ENCODE results near the gene TCEAL9. TPM values are rescaled to one million over a fixed set of nuclear protein-coding genes. Genes with fewer than 3 reads are reported as not detected.
A peak's percentile ranks its signal among the peaks of the same experiment; 100 is the strongest.
"Not testable (repeated sequence)": the region's sequence is repeated elsewhere in the genome, so short reads cannot be mapped to it uniquely, and the experiment has no call there.

Gene TCEAL9
- total RNA-seq, 1 donor from 2014 or later: 83.7 TPM

DNA sequence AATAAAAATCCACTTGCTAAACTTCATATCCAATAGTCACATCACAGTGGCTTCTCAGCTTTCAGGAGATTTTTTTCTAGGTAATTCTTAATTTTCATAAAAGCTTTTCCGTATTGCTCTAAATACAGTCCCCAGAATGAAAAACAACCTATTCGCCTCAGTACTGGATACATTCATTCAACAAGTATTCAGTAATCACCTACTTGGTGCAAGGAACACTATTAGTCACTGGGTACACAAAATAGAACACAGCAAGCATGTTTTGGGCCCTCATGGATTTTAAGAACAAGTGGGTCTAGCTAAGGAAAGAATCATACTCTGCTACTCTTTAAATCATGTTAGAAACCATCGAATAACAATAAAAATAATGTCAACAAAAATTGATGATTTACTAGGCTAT lies 17.3 kb downstream of the TCEAL9 start:
- no peak for DNase-seq (ENCODE audit: low read depth in 2 of 2)

DNA sequence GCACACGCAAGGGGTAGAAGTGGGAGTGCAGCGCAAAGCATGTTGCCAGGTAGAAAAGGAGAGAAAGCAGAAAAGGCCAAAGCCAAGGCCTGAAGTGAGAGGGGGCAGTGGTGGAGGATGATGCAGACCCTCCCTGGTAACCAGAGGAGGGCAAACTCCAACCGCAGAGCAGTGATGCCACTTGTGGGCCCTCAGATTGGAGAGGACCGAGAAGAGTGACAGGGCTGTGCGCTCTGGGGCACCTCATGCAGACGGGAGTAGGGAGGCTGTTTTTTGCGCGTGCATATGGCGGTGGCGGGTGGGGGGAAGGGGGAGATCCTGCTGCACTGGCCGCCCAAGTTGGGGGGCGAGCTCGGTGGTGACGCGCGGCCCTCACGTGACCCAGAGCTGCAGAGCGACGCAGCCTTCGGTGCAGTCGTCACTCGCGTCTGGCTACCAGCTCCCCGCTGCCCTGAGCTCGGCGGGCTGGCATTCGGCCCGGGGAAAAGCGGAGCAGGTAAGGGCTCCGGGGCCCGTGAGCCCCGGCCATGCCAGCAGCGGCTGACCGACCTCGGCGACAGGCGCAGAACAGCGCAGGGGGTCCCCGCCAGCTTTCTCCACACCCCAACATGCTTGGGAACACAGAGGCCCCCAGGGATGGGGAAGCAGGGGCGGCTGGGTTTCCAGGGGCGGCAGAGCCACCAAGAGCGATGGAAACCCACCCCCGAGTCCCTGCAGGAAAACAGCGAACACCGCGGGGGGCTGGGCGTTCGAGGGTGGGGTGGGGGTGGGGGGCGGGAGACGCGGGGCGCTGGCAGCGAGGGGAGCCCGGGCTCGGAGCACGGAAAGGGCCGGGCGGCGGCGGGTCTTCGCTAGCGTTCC lies 20.0 kb downstream of the TCEAL9 start, which contains the start of gene BEX3:
TSS of gene BEX3 (plus strand) at position 421 of the 861 bp plus-strand sequence. CDS start 984 bp downstream, outside the sequence.
- DNase-seq (ENCODE audit: low read depth in 2 of 2): peak; percentile 56 to 73

- peak; percentile 9 to 42 for DNase-seq (ENCODE audit: low read depth in 2 of 2)
Observed at GRCh38 chrX:103376979-103377324, 20.6 kb downstream of the TCEAL9 start.

DNA sequence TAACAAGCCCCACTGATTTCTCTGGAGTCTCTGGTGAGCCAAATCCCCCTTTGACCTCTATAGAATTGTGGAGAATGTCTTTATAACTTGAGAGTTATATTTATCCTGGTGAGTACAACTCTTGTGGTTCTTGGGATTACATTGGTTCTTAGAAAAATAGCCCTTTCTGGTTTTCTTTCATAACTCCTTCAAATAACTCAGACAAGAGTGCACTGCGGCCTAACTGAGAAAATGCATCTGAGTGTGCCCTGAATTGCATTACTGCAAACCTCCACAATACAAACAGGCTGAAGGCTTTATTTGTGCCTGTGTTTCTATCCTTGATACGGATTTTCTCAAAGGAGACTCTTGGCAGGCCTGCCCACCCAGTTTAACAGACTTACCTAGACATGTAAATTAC lies 22.7 kb downstream of the TCEAL9 start:
- DNase-seq (ENCODE audit: low read depth in 2 of 2): no peak

- DNase-seq (ENCODE audit: low read depth in 2 of 2): no peak
Observed at GRCh38 chrX:103382877-103383276, 26.6 kb downstream of the TCEAL9 start.

DNA sequence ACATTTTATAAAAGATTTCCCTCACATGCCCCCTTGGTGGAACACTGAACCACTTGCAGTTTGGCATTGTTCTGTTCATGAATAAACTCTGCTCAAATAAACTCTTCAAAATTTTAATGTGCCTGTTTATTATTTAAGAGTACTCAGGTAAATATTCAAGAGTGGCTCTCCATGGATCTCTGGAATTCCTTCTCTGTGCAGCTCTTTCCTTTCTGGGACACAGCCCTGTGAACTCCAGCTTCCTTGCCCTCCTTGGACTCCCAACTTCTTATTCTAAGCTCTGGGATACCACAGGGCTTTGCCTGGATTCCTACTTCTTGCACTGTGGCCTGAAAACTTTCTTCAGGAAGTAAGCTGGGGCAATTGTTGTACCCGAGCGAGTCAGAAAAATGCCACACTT lies 28.4 kb downstream of the TCEAL9 start:
- DNase-seq (ENCODE audit: low read depth in 2 of 2): no peak

DNA sequence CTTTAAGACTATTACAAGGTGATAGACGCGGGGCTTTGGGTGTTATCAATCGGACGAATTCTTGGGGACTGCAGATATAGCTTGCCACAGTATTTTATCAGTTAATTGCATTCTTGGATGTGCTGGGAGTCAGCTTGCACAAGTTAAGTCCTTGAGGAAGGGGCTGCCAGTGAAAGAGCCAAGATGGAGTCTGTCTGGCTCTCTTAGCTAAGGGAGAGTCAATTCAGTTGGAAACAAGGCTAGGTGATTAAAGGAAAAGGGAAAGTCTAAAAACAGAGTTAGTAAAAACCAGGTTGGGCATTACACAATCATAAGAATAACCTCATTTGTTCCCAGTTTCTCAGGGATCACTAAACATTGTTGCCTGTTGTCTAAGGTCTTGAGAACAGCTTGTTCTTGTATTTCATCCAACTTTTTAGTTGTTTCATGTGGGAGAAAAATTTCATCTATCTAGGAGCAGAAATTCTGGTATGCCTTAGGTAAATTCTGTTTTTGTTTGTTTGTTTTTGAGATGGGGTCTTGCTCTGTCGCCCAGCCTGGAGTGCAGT lies 29.1 kb downstream of the TCEAL9 start:
- not testable (repeated sequence) for DNase-seq (ENCODE audit: low read depth in 2 of 2)

DNA sequence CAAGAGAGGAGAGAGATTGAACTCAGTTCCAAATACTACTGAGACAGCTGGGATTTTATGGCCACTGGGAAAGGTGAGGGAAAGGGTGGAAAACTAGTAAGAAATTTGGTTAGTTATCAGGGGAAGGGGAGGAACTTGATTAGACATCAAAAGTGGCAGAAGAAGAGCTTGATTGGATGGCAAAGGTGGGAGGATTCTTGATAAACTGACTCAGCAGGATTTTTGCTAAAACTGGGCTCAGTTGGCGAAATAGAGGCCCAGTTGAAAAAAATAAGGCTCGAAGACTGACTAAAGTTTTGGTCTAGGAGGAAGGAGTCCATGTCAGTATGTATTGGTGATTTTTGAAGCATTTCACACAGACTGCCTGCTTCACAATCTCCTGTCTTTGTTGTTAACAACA lies 30.0 kb downstream of the TCEAL9 start:
- no peak for DNase-seq (ENCODE audit: low read depth in 2 of 2)

- no peak for DNase-seq (ENCODE audit: low read depth in 2 of 2)
Observed at GRCh38 chrX:103393487-103393886, 37.2 kb downstream of the TCEAL9 start.

DNA sequence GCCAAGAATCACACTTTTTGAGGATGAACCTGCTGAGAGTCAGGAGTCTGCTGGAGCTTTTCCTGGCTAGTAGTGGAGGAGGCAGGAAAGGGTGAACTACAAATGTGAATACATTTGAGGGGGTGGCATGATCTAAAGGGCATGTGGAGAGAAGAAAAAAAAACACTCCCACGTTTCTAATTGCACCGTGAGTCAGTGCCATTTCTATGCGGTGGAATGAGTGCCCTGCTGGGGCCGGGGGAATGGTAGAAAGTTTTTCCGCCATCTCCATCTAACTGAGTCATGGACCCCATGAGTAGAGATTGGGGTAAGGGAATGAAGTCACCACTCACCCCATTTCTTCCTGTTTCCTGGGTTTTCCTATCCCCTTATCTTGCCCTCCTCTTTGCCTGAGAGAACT lies 39.9 kb downstream of the TCEAL9 start:
- peak in 1 of 2 donors; percentile 36 for DNase-seq (ENCODE audit: low read depth in 2 of 2)

GRCh38 chrX:103396660-103397059 lies 40.4 kb downstream of the TCEAL9 start:
- no peak for DNase-seq (ENCODE audit: low read depth in 2 of 2)

GRCh38 chrX:103397707-103398106 lies 41.4 kb downstream of the TCEAL9 start:
- DNase-seq (ENCODE audit: low read depth in 2 of 2): peak; percentile 5 to 67

DNA sequence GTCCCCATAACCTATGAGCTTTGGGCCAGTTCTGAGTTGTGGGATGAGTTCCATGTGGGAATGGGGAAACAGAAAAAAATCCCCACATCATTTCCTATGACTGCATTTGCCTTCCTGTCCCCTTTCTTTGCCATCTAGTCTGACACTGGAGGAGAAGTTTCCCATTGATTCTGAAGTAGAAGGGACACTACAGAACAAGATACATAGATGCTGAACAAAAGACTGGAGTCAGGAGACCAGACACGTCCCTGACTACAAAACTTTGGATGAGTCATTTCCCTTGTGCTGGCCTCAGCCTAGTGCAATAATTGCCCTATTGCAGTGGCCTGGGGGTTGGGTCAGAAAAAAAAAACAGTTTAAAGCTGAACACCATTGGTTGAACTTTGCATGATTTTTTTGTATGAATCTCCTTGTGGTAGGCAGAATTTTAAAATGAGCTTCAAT lies 42.1 kb downstream of the TCEAL9 start:
- peak; percentile 74 to 87 for DNase-seq (ENCODE audit: low read depth in 2 of 2)

DNA sequence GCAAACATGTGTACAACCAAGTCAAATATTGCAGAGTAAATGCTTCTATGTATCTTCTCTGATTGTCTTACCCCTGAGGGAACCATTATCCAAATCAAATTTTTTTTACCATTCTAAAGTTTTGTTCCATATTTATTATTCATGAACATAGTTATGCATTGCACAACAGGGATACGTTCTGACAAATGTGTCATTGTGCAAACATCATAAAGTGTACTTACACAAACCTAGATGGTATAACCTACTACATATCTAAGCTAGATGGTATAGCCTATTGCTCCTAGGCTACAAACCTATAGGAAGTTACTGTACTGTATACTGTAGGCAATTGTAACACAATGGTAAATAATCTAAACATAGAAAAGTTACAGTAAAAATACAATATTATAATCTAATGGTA lies 43.4 kb downstream of the TCEAL9 start:
- DNase-seq (ENCODE audit: low read depth in 2 of 2): no peak

DNA sequence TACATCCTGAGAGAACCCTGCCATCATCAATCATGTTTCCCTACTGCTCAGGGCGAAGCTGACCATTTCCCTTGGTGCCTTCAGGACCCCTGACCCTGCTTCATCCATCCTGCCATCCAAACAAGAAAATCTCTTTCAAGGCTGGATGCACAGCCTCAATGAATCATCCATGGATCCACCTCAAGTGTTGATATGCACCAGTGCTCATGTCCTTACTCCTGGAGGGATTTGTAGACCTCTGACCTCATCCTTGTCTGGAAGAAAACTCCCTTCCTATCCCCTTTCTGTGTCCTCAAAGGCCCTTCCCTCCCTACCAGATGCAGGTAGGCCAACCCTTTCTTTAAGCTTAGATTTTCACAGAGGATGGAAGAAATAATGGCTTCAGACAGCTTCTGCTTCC lies 44.6 kb downstream of the TCEAL9 start:
- no peak for DNase-seq (ENCODE audit: low read depth in 2 of 2)

DNA sequence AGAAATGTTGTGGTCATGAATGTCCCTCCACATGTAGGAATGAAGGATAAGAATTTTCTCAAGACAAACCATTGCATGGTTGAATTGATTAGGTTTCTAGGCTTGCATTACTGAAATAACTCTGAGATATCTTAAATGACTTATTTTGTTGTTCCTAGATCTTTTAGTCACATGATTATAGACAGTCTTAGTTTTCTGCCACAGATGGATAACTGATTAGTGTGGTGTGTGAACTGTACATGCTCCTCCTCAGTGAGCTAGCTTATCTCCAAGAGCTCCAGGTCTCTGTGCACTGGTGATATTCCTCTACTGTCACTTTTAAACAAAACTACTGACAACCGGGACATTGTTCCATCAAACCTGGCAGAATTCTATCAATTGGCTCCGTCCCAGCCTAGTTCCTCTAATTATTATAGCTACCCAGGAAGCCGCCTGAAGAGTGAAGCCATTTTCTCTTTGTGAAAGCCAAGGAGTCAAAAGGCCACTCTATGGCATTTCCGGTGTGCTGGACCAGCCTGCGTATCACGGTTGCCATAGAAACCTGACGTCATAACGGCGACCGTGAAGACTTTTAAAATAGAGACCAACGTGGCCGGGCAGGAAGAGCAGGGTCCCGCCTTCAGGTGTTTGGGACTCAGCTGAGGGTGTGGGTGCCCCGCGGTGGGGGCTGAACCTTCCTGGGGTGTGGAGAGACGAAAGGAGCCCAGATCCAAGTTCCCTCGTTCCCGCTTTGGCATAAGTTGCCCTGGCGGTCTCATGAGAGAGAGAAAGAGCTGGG lies 48.1 kb downstream of the TCEAL9 start:
- peak; percentile 87 to 88 for DNase-seq (ENCODE audit: low read depth in 2 of 2)

- DNase-seq (ENCODE audit: low read depth in 2 of 2): no peak
Observed at GRCh38 chrX:103405009-103405333, 48.7 kb downstream of the TCEAL9 start.

GRCh38 chrX:103406256-103406655 lies 50.0 kb downstream of the TCEAL9 start:
- DNase-seq (ENCODE audit: low read depth in 2 of 2): no peak

- DNase-seq (ENCODE audit: low read depth in 2 of 2): no peak
Observed at GRCh38 chrX:103407776-103408175, 51.5 kb downstream of the TCEAL9 start.
